Measurements from ENCODE around the gene SLC44A4. TPM values are rescaled to one million over a fixed set of nuclear protein-coding genes. Genes with fewer than 3 reads are reported as not detected.

Gene SLC44A4
- total and polyA plus RNA-seq, 4 donors, result 0.13 to 2.4 (median 0.17) TPM; not detected in 1

- no peak for DNase-seq (ENCODE audit: low spot score)
- Histone ChIP-seq H3K27ac (ENCODE audit: low read depth in 1 of 2, low read length in 2 of 2) (no peak overlapping the region), H3K4me1 (ENCODE audit: control insufficient read depth in 4 of 4, insufficient read depth in 4 of 4, low read length in 3 of 4) (no peaks in the 10 kb centered on the region), H3K9ac (ENCODE audit: low read depth in 1 of 2, low read length in 2 of 2) (no peak overlapping the region), H3K4me3 (ENCODE audit: low read depth in 1 of 3, low read length in 3 of 3) (no peak overlapping the region), H3K36me3 (ENCODE audit: control insufficient read depth in 4 of 4, insufficient read depth in 3 of 4, low read depth in 1 of 4, low read length in 3 of 4) (no peaks in the 10 kb centered on the region), H3K9me3 (ENCODE audit: control insufficient read depth in 4 of 4, low read length in 3 of 4) (no peaks in the 10 kb centered on the region), H3K27me3 (ENCODE audit: control insufficient read depth in 4 of 4, insufficient read depth in 4 of 4, low read length in 3 of 4) (no peaks in the 10 kb centered on the region)
- 67% methylated on average over 4 of the region's 4 CpGs for WGBS
- TF ChIP-seq MAX (IDR thresholded peaks at IDR 0.05) (no peak), REST (IDR thresholded peaks at IDR 0.05) (no peak)
Observed at GRCh38 chr6:31874084-31874670, 4.6 kb downstream of the SLC44A4 start.

- H3K27ac ChIP-seq (ENCODE audit: low read depth in 1 of 2, low read length in 2 of 2), result no peak overlapping the region
Observed at GRCh38 chr6:31871046-31871659, 7.6 kb downstream of the SLC44A4 start.

GRCh38 chr6:31870385-31870921, 8.3 kb downstream of the SLC44A4 start:
- Histone ChIP-seq H3K27me3 (ENCODE audit: control insufficient read depth in 4 of 4, insufficient read depth in 4 of 4, low read length in 3 of 4) (no peaks in the 10 kb centered on the region), H3K9ac (ENCODE audit: low read depth in 1 of 2, low read length in 2 of 2) (no peak overlapping the region), H3K4me3 (ENCODE audit: low read depth in 1 of 3, low read length in 3 of 3) (no peak overlapping the region), H3K27ac (ENCODE audit: low read depth in 1 of 2, low read length in 2 of 2) (no peak overlapping the region), H3K36me3 (ENCODE audit: control insufficient read depth in 4 of 4, insufficient read depth in 3 of 4, low read depth in 1 of 4, low read length in 3 of 4) (no peaks in the 10 kb centered on the region), H3K4me1 (ENCODE audit: control insufficient read depth in 4 of 4, insufficient read depth in 4 of 4, low read length in 3 of 4) (no peaks in the 10 kb centered on the region), H3K9me3 (ENCODE audit: control insufficient read depth in 4 of 4, low read length in 3 of 4) (no peaks in the 10 kb centered on the region)
- no peak for DNase-seq (ENCODE audit: low spot score)
- 83% methylated on average over 16 of the region's 16 CpGs for WGBS
- TF ChIP-seq CTCF (IDR thresholded peaks at IDR 0.05; ENCODE audit: low read depth, low read length, missing input control) (no peak), YY1 (IDR thresholded peaks at IDR 0.05) (no peak), RXRA (IDR thresholded peaks at IDR 0.05) (no peak), JUND (IDR thresholded peaks at IDR 0.05) (no peak), ATF3 (IDR thresholded peaks at IDR 0.05) (no peak), FOXA2 (IDR thresholded peaks at IDR 0.05) (no peak), GABPA (IDR thresholded peaks at IDR 0.05 in 1 of 2, conservative IDR thresholded peaks at IDR 0.05 in 1 of 2) (no peak), EGR1 (IDR thresholded peaks at IDR 0.05; ENCODE audit: low read depth in 2 of 2) (no peak), ZBTB33 (IDR thresholded peaks at IDR 0.05) (no peak), RAD21 (IDR thresholded peaks at IDR 0.05) (no peak), FOXA1 (IDR thresholded peaks at IDR 0.05) (no peak), MAX (IDR thresholded peaks at IDR 0.05) (no peak)

More at GRCh38 chr6:31871046-31871659, 7.6 kb downstream of the SLC44A4 start:
- Histone ChIP-seq H3K9me3 (ENCODE audit: control insufficient read depth in 4 of 4, low read length in 3 of 4) (no peaks in the 10 kb centered on the region), H3K4me3 (ENCODE audit: low read depth in 1 of 3, low read length in 3 of 3) (no peak overlapping the region), H3K36me3 (ENCODE audit: control insufficient read depth in 4 of 4, insufficient read depth in 3 of 4, low read depth in 1 of 4, low read length in 3 of 4) (no peaks in the 10 kb centered on the region), H3K4me1 (ENCODE audit: control insufficient read depth in 4 of 4, insufficient read depth in 4 of 4, low read length in 3 of 4) (no peaks in the 10 kb centered on the region), H3K27me3 (ENCODE audit: control insufficient read depth in 4 of 4, insufficient read depth in 4 of 4, low read length in 3 of 4) (no peaks in the 10 kb centered on the region), H3K9ac (ENCODE audit: low read depth in 1 of 2, low read length in 2 of 2) (no peak overlapping the region)
- DNase-seq (ENCODE audit: low spot score), result no peak
- TF ChIP-seq HNF4G (IDR thresholded peaks at IDR 0.05), result no peak
- no peak for TF ChIP-seq FOXA1 (IDR thresholded peaks at IDR 0.05)
- TF ChIP-seq MAX (IDR thresholded peaks at IDR 0.05), result no peak
- 70% methylated on average over 9 of the region's 9 CpGs for WGBS
